Caki2 (cell line): ENCODE results near the gene MKLN1. TPM values are rescaled to one million over a fixed set of nuclear protein-coding genes. Genes with fewer than 3 reads are reported as not detected.
"Not testable (repeated sequence)": the region's sequence is repeated elsewhere in the genome, so short reads cannot be mapped to it uniquely, and the experiment has no call there.

Source experiments
- DNase-seq: peaks from one replicate; pipeline ENCODE4 v3.0.0-alpha.2; 2015; ENCODE audit warnings: low read depth
- in situ Hi-C: cut with HindIII; loops from 2 replicates; pipeline ENCODE4 v1.10.0; 2016; ENCODE audit warnings: low sequenced_read_pairs, low pct_unique_long_range_greater_than_20kb, mixed read lengths
- total RNA-seq: library from RNA; depleted of rRNA; stranded (reverse); fragments of >200 nt; shearing (Covaris generic); gene quantifications from 2 replicates; pipeline ENCODE4 v1.2.3, GENCODE V29; 2014; ENCODE audit warnings: low replicate concordance

The MKLN1 gene
- total RNA-seq, 1 experiment from 2014 or later = 21.5 TPM

GRCh38 chr7:131381069-131381838 is 53.6 kb downstream of the MKLN1 start:
- in situ Hi-C loops = no loop called here
- DNase-seq = no peak

DNA sequence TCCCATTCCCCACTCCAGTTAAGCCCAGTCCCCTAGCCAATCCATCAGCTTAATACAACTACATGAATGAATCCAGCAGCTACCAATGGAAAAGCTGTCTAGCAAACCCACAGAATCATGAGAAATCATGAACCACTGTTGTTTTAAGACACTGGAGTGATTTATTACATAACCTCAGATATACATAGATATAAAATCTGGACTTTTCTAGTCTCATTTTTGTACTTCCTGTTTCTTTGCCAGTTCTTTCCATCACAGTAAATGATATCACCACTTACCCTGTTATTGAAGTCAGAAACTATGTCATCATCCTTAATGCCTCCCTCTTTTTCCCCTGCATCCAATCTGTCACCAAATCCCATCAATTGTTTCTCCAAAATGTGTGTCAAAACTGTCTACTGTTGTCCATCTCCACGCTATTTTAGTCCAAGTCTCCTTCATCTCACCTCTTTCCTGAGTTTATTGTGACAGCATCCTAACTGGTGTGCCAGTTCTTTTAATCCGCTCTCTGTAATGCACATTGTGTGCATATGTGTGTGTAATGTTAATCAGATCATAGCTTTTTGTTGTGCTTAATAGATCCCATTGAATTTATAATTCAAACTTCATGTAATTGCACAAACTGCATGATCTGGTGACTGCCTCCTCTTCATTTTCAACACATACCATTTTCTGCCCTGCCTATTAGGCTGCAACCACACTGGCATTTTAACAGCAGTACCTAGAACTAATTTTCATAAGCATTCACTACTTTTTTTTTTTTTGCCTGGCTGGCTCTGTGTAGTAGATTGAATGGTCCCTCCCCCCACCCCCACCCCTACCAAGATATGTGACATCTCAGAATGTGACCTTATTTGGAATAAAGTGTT is 56.0 kb downstream of the MKLN1 start:
- in situ Hi-C loops = no loop called here
- no peak for DNase-seq

- in situ Hi-C loops = no loop called here
- no peak for DNase-seq
Observed at GRCh38 chr7:131384286-131384635, 56.6 kb downstream of the MKLN1 start.

DNA sequence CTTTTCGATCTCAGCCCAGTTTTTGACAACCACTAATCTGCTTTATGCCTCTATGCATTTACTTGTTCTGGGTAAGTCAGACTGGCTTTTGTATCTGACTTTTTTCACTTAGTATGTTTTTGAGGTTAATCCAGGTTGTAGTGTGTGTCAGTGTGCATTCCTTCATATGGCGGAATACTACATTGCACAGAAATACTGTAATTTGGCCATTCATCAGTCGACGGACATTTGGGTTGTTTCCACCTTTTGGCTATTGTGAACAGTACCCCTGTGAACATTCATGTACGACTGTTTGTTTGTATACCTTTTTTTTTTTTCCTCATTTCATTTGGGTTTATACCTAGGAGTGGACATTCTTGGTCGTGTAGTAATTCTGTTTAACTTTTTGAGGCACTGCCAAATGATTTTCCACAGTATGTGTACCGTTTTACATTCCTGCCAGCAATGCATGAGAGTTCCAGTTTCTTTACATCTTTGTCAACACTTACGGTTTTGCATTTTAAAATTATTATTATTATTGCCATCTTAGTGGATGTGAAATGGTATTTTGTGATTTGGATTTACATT is 57.4 kb downstream of the MKLN1 start:
- in situ Hi-C loops = no loop called here
- DNase-seq = no peak

DNA sequence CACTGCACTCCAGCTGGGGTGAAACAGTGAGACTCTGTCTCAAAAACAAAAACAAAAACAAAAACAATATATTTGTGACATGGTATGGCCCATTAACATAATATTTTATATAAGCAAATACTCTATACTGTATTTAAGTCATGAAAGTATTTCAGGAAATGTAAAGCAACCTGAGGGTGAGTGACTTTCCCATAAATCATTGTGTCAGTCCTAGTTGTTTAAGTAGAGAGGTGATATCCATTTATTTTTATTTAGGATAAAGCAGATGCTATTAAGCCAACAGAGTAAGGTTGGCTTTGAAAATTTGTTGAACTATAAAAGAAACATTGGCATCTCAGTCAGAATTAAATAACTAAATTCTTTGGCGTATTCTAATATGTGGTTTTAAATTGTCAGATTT is 60.5 kb downstream of the MKLN1 start:
- in situ Hi-C loops = no loop called here
- DNase-seq = no peak

- DNase-seq = no peak
- in situ Hi-C loops = no loop called here
Observed at GRCh38 chr7:131390275-131390674, 62.6 kb downstream of the MKLN1 start.

GRCh38 chr7:131391145-131391544 is 63.5 kb downstream of the MKLN1 start:
- DNase-seq = no peak
- in situ Hi-C loops = no loop called here

GRCh38 chr7:131400681-131401176 is 73.1 kb downstream of the MKLN1 start:
- in situ Hi-C loops = no loop called here
- DNase-seq = no peak

DNA sequence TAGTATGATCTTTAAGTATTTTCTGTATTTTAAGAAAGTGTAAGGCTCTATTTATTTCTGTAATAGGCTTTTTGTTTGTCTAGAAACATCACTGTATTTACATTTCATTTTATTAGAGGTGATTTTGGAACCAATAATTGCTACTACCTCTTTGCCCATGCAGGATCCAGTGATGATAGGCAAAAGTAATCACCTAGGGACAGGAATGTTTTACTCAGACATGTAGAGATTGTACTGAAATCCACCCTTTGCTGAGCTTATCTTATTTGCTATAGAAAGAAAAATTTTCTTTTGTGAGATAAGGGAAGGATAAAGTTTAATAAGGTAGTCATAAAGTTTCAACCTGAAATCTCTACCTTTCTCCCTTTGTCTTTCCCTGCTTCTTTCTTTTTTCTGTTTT is 73.5 kb downstream of the MKLN1 start:
- in situ Hi-C loops = no loop called here

GRCh38 chr7:131403322-131403721 is 75.6 kb downstream of the MKLN1 start:
- no peak for DNase-seq
- in situ Hi-C loops = no loop called here

More for the DNA sequence above, 73.5 kb downstream of the MKLN1 start:
- no peak for DNase-seq

GRCh38 chr7:131404226-131404911 is 76.7 kb downstream of the MKLN1 start:
- no peak for DNase-seq
- in situ Hi-C loops = no loop called here

- in situ Hi-C loops = no loop called here
- DNase-seq = peak; percentile 14
Observed at GRCh38 chr7:131409129-131409766, 81.6 kb downstream of the MKLN1 start.

DNA sequence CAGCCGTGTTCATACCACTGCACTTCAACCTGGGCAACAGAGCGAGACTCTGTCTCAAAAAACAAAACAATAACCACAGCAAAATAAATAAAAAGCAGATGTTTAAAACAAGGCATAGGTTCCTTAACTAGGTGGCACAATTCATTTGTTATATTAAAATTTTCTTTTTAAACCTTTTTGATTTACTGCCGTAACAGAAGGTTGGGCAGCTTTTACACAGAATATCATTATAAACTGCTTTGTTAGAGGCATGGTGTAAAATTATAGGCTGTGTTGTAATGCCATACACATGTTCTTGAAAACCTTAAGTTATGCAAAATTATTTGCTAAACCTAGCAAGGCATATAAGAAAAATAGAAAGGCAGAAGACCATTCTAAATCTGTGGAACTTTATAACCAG is 84.4 kb downstream of the MKLN1 start:
- no peak for DNase-seq
- in situ Hi-C loops = no loop called here

GRCh38 chr7:131413711-131414110 is 86.0 kb downstream of the MKLN1 start:
- in situ Hi-C loops = no loop called here

DNA sequence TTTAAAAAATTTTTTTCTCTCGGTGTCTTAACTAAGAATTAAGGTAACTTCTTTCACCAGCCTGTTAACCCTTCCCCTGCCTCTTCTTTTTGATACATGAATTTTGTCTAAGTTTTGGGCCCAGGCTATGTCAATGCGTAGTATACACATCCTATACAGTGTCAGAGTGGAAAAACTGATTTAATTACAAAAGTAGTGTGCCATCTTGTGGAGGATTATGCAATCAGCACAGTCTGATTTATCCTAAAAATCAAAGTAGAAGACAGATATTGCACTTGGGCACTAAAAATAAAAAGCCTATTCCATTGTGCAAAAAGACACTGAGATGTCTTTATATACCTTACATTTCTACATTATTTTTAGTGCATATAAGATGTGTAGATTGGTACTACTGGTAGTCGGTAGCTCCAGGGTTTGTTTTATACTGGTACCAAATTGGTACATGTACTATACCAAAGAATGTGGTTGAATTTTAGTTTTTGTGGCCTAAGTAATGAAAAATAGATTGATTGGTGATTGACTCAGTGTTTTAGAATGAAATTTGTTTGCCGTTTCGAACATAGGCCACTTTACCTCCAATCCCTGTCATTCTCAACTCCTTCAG is 96.6 kb downstream of the MKLN1 start:
- in situ Hi-C loops = no loop called here
- DNase-seq = peak; percentile 15

More at GRCh38 chr7:131413711-131414110, 86.0 kb downstream of the MKLN1 start:
- no peak for DNase-seq

- in situ Hi-C loops = no loop called here
- no peak for DNase-seq
Observed at GRCh38 chr7:131425992-131426391, 98.3 kb downstream of the MKLN1 start.

- in situ Hi-C loops, DNase-seq: not testable (repeated sequence)
Observed at GRCh38 chr7:131430826-131431225, 103.2 kb downstream of the MKLN1 start.

- in situ Hi-C loops = no loop called here
- DNase-seq = no peak
Observed at GRCh38 chr7:131431289-131431688, 103.6 kb downstream of the MKLN1 start.
